H9 (cell line): ENCODE data around the gene LIPE. TPM values are rescaled to one million over a fixed set of nuclear protein-coding genes. Genes with fewer than 3 reads are reported as not detected.

ENCODE experiments used
- DNase-seq: peaks from one replicate; pipeline ENCODE4 v3.0.0-alpha.2; 2017
- H2AFZ ChIP-seq: one replicate; pipeline ENCODE4 v1.6.1; 2013; ENCODE audit warnings: mild to moderate bottlenecking, low read length, control low read depth, moderate library complexity
- H2AK5ac ChIP-seq: 2 replicates; pipeline ENCODE4 v1.6.1; 2013; ENCODE audit warnings: low read length, control low read depth, mixed read lengths; ENCODE audit not compliant: insufficient read length
- H2BK120ac ChIP-seq: one replicate; pipeline ENCODE4 v1.6.1; 2013; ENCODE audit warnings: low read depth, mild to moderate bottlenecking, low read length, control low read depth, inconsistent platforms; ENCODE audit not compliant: poor library complexity, severe bottlenecking
- H2BK12ac ChIP-seq: 2 replicates; pipeline ENCODE4 v1.6.1; 2013; ENCODE audit warnings: low read length, control low read depth, mixed read lengths, low read depth; ENCODE audit not compliant: insufficient read length
- H2BK15ac ChIP-seq: 2 replicates; pipeline ENCODE4 v1.6.1; 2013; ENCODE audit warnings: low read depth, low read length, control low read depth
- H2BK20ac ChIP-seq: one replicate; pipeline ENCODE4 v1.6.1; 2013; ENCODE audit warnings: low read depth, mild to moderate bottlenecking, low read length, control low read depth, inconsistent platforms; ENCODE audit not compliant: poor library complexity, severe bottlenecking
- H2BK5ac ChIP-seq: 2 replicates; pipeline ENCODE4 v1.6.1; 2013; ENCODE audit warnings: low read length, control low read depth, mixed read lengths; ENCODE audit not compliant: insufficient read length
- H3K14ac ChIP-seq: 2 replicates; pipeline ENCODE4 v1.6.1; 2013; ENCODE audit warnings: low read length, control low read depth; ENCODE audit not compliant: insufficient read depth
- H3K18ac ChIP-seq: 2 replicates; pipeline ENCODE4 v1.6.1; 2013; ENCODE audit warnings: low read depth, mild to moderate bottlenecking, mixed read lengths, low read length, control low read depth; ENCODE audit not compliant: insufficient read length
- H3K23ac ChIP-seq: 2 replicates; pipeline ENCODE4 v1.6.1; 2013; ENCODE audit warnings: low read length, control low read depth, mixed read lengths, low read depth; ENCODE audit not compliant: insufficient read length
- H3K23me2 ChIP-seq: 2 replicates; pipeline ENCODE4 v1.6.1; 2013; ENCODE audit warnings: low read depth, mild to moderate bottlenecking, mixed read lengths, low read length, control low read depth; ENCODE audit not compliant: insufficient read length, poor library complexity, severe bottlenecking
- H3K27ac ChIP-seq: 2 replicates; pipeline ENCODE4 v1.5.1; 2013; ENCODE audit warnings: low read length, control low read depth, mixed read lengths, low read depth; ENCODE audit not compliant: insufficient read length
- H3K27me3 ChIP-seq: 2 replicates; pipeline ENCODE4 v1.6.1; 2013; ENCODE audit warnings: low read length, control low read depth, inconsistent platforms; ENCODE audit not compliant: insufficient read depth
- H3K4ac ChIP-seq: 2 replicates; pipeline ENCODE4 v1.6.1; 2013; ENCODE audit warnings: low read depth, mild to moderate bottlenecking, control low read depth, inconsistent platforms, low read length, moderate library complexity
- H3K4me1 ChIP-seq: 2 replicates; pipeline ENCODE4 v1.6.1; 2013; ENCODE audit warnings: low read length, control low read depth, inconsistent platforms; ENCODE audit not compliant: insufficient read depth
- H3K4me2 ChIP-seq: 2 replicates; pipeline ENCODE4 v1.6.1; 2013; ENCODE audit warnings: low read length, control low read depth, mixed read lengths; ENCODE audit not compliant: insufficient read length, insufficient read depth
- H3K56ac ChIP-seq: 2 replicates; pipeline ENCODE4 v1.6.1; 2013; ENCODE audit warnings: low read depth, mild to moderate bottlenecking, mixed read lengths, low read length, control low read depth; ENCODE audit not compliant: insufficient read length
- H3K79me1 ChIP-seq: 2 replicates; pipeline ENCODE4 v1.6.1; 2013; ENCODE audit warnings: low read depth, mild to moderate bottlenecking, moderate library complexity, low read length, control low read depth, inconsistent platforms; ENCODE audit not compliant: insufficient read depth, poor library complexity, severe bottlenecking
- H3K79me2 ChIP-seq: 2 replicates; pipeline ENCODE4 v1.6.1; 2013; ENCODE audit warnings: low read length, control low read depth, inconsistent platforms; ENCODE audit not compliant: insufficient read depth
- H3K9ac ChIP-seq: 2 replicates; pipeline ENCODE4 v1.6.1; 2013; ENCODE audit warnings: low read length, control low read depth, mixed read lengths; ENCODE audit not compliant: insufficient read length; ENCODE audit errors: extremely low read depth
- H3K9me3 ChIP-seq: one replicate; pipeline ENCODE4 v1.6.1; 2013; ENCODE audit warnings: low read depth, low read length, inconsistent platforms; ENCODE audit not compliant: control insufficient read depth
- H3T11ph ChIP-seq: one replicate; pipeline ENCODE4 v1.6.1; 2013; ENCODE audit warnings: mild to moderate bottlenecking, low read length, control low read depth, inconsistent platforms
- H4K20me1 ChIP-seq: one replicate; pipeline ENCODE4 v1.6.1; 2013; ENCODE audit not compliant: control insufficient read depth, insufficient read length, insufficient read depth
- H4K5ac ChIP-seq: 2 replicates; pipeline ENCODE4 v1.6.1; 2013; ENCODE audit warnings: low read depth, mild to moderate bottlenecking, mixed read lengths, low read length, control low read depth; ENCODE audit not compliant: insufficient read length
- H4K8ac ChIP-seq: replicated peaks from 2 replicates; pipeline ENCODE4 v1.6.1; 2013; ENCODE audit warnings: low read length, control low read depth, mixed read lengths, low read depth; ENCODE audit not compliant: insufficient read length
- H4K91ac ChIP-seq: 2 replicates; pipeline ENCODE4 v1.6.1; 2013; ENCODE audit warnings: low read depth, mild to moderate bottlenecking, moderate library complexity, mixed read lengths, low read length, control low read depth; ENCODE audit not compliant: insufficient read length
- H3K27ac Mint-ChIP-seq, 3 experiments: 2 replicates in 2 of 3; 3 replicates in 1 of 3; pipeline ENCODE4 v1.8.0; 2020 to 2021; ENCODE audit warnings: mixed read lengths in 3 of 3, mild to moderate bottlenecking in 1 of 3, moderate library complexity in 1 of 3
- H3K27me3 Mint-ChIP-seq: 2 replicates; pipeline ENCODE4 v1.8.0; 2021; ENCODE audit warnings: low read depth, mild to moderate bottlenecking, moderate library complexity, mixed read lengths
- H3K36me3 Mint-ChIP-seq, 3 experiments: 2 replicates in 2 of 3; 3 replicates in 1 of 3; pipeline ENCODE4 v1.8.0; 2020 to 2021; ENCODE audit warnings: low read depth in 3 of 3, mixed read lengths in 3 of 3; ENCODE audit not compliant: insufficient read depth in 1 of 3
- H3K4me1 Mint-ChIP-seq, 2 experiments: 2 replicates each; pipeline ENCODE4 v1.8.0; 2020; ENCODE audit warnings: mixed read lengths in 2 of 2
- H3K4me3 Mint-ChIP-seq, 2 experiments: 2 replicates in 1 of 2; 3 replicates in 1 of 2; pipeline ENCODE4 v1.8.0; 2020 to 2021; ENCODE audit warnings: mild to moderate bottlenecking in 2 of 2, mixed read lengths in 2 of 2, moderate library complexity in 1 of 2
- H3K9me3 Mint-ChIP-seq, 2 experiments: 2 replicates in 1 of 2; 3 replicates in 1 of 2; pipeline ENCODE4 v1.8.0; 2020; ENCODE audit warnings: mild to moderate bottlenecking in 2 of 2, mixed read lengths in 2 of 2, moderate library complexity in 1 of 2
- CTCF ChIP-seq: fragments of 200-600 bp; sonication (generic); conservative IDR thresholded peaks from 3 replicates; pipeline ENCODE4 v1.8.0; 2021; ENCODE audit warnings: antibody characterized with exemption, mild to moderate bottlenecking
- WGBS: extraction: QIAGEN DNeasy Blood & Tissue Kit; methylation state at CpG from one replicate; pipeline ENCODE4 v1.1.7; 2013; ENCODE audit warnings: missing lambda C conversion rate, low lambda C conversion rate, mixed read lengths; ENCODE audit not compliant: insufficient read length; ENCODE audit errors: extremely low coverage; 5-methylcytosine and 5-hydroxymethylcytosine counted together
- total RNA-seq: library from RNA; stranded (reverse); gene quantifications from 2 replicates; pipeline ENCODE4 v1.2.1, GENCODE V29; 2021

The LIPE gene
- total RNA-seq, 1 experiment from 2014 or later: 6.3 TPM

GRCh38 chr19:42362342-42362741 lies 64.8 kb downstream of the LIPE start:
- Histone ChIP-seq H2BK5ac (no peak overlapping the region), H3K79me2 (no peaks in the 10 kb centered on the region), H3K4ac (no peak overlapping the region), H4K8ac (no peak overlapping the region), H2AK5ac (no peak overlapping the region), H3K23ac (no peak overlapping the region), H2AFZ (no peak overlapping the region), H3K9ac (no peak overlapping the region), H3K9me3 (peaks cover 6% of the 10 kb centered on the region), H3K56ac (no peak overlapping the region), H3K4me2 (no peak overlapping the region), H4K91ac (no peak overlapping the region), H3T11ph (no peak overlapping the region), H3K79me1 (no peaks in the 10 kb centered on the region), H2BK120ac (no peak overlapping the region), H3K23me2 (no peaks in the 10 kb centered on the region), H3K27me3 (no peaks in the 10 kb centered on the region), H2BK20ac (no peak overlapping the region), H4K20me1 (no peaks in the 10 kb centered on the region), H3K18ac (no peak overlapping the region), H3K27ac (no peak overlapping the region), H2BK12ac (no peak overlapping the region), H3K14ac (no peak overlapping the region), H4K5ac (no peak overlapping the region), H3K4me1 (no peaks in the 10 kb centered on the region), H2BK15ac (no peak overlapping the region)
- no peaks in the 10 kb centered on the region for H3K27me3 Mint-ChIP-seq
- H3K4me1 Mint-ChIP-seq: peaks cover 8 to 35% of the 10 kb centered on the region in 2 experiments
- no CpG with 5 or more reads among the region's 14 CpGs for WGBS
- peak overlapping the region in 2 of 3 experiments; percentile 90 to 96; a peak in 4 of 7 replicates for H3K27ac Mint-ChIP-seq
- no peak for TF ChIP-seq CTCF
- H3K4me3 Mint-ChIP-seq: no peak overlapping the region
- no peak for DNase-seq
- peaks cover 32 to 49% (median 47%) of the 10 kb centered on the region in 3 experiments for H3K36me3 Mint-ChIP-seq
- H3K9me3 Mint-ChIP-seq: peaks cover 5 to 6% of the 10 kb centered on the region in 2 experiments; a peak in 4 of 5 replicates
